CD14-positive monocyte (primary cell): Measurements from ENCODE around the gene INPP4B. TPM values are rescaled to one million over a fixed set of nuclear protein-coding genes. Genes with fewer than 3 reads are reported as not detected.

Experiments
- DNase-seq, 3 donors: peaks; one replicate each; pipeline ENCODE4 v3.0.0-alpha.2; 2011 to 2022
- H2AFZ ChIP-seq: 2 replicates; pipeline ENCODE4 v1.6.0; 2012; ENCODE audit warnings: mild to moderate bottlenecking, low read depth, low read length, inconsistent platforms; ENCODE audit not compliant: insufficient read depth, poor library complexity, severe bottlenecking
- H3K27ac ChIP-seq, 2 donors: 1 replicate in 1 of 2; 2 replicates in 1 of 2; pipeline ENCODE4 v1.5.1; 2012 to 2013; ENCODE audit warnings: low read length in 2 of 2, control low read depth in 1 of 2, inconsistent platforms in 1 of 2, low read depth in 1 of 2, mild to moderate bottlenecking in 1 of 2
- H3K27me3 ChIP-seq, 2 donors: one replicate each; pipeline versions ENCODE4 v1.6.0 to v1.6.1; 2011 to 2013; ENCODE audit warnings: low read length in 2 of 2; ENCODE audit not compliant: control insufficient read depth in 2 of 2, insufficient read depth in 2 of 2
- H3K36me3 ChIP-seq, 2 donors: replicated peaks in 1 of 2; 1 replicate in 1 of 2; 2 replicates in 1 of 2; pipeline versions ENCODE4 v1.5.1 to v1.6.1; 2012 to 2013; ENCODE audit warnings: low read length in 2 of 2, control low read depth in 1 of 2, inconsistent platforms in 1 of 2, mild to moderate bottlenecking in 1 of 2; ENCODE audit not compliant: insufficient read depth in 2 of 2, control insufficient read depth in 1 of 2
- H3K4me1 ChIP-seq, 2 donors: 1 replicate in 1 of 2; 2 replicates in 1 of 2; pipeline versions ENCODE4 v1.5.1 to v1.6.1; 2012 to 2013; ENCODE audit warnings: low read length in 2 of 2, control low read depth in 1 of 2, inconsistent platforms in 1 of 2, mild to moderate bottlenecking in 1 of 2, moderate library complexity in 1 of 2; ENCODE audit not compliant: insufficient read depth in 2 of 2, control insufficient read depth in 1 of 2
- H3K4me2 ChIP-seq: replicated peaks from 2 replicates; pipeline ENCODE3; 2012; ENCODE audit warnings: low read length, moderate library complexity, mild to moderate bottlenecking; ENCODE audit not compliant: poor library complexity, severe bottlenecking; ENCODE audit errors: extremely low read depth
- H3K4me3 ChIP-seq, 3 experiments: fragments of 200-600 bp in 1 of 3; sonication (generic) in 1 of 3; replicated peaks in 1 of 3; 1 replicate in 2 of 3; 2 replicates in 1 of 3; pipeline ENCODE4 v1.5.1; 2011 to 2013; ENCODE audit warnings: low read length in 3 of 3, mild to moderate bottlenecking in 3 of 3, control low read depth in 2 of 3, low read depth in 2 of 3, inconsistent platforms in 1 of 3, moderate library complexity in 1 of 3
- H3K79me2 ChIP-seq: 2 replicates; pipeline ENCODE4 v1.6.0; 2012; ENCODE audit warnings: mild to moderate bottlenecking, control low read depth, inconsistent platforms, low read length, moderate library complexity; ENCODE audit not compliant: insufficient read depth
- H3K9ac ChIP-seq: 2 replicates; pipeline ENCODE4 v1.6.0; 2017; ENCODE audit warnings: low read length, mild to moderate bottlenecking; ENCODE audit not compliant: insufficient read depth, poor library complexity, severe bottlenecking
- H3K9me3 ChIP-seq, 2 donors: replicated peaks in 1 of 2; 1 replicate in 1 of 2; 2 replicates in 1 of 2; pipeline versions ENCODE4 v1.5.1 to v1.6.1; 2012 to 2013; ENCODE audit warnings: low read length in 2 of 2, control low read depth in 1 of 2; ENCODE audit not compliant: control insufficient read depth in 1 of 2, insufficient read depth in 1 of 2
- H4K20me1 ChIP-seq: 2 replicates; pipeline ENCODE4 v1.6.0; 2012; ENCODE audit warnings: mild to moderate bottlenecking, low read length, control low read depth, moderate library complexity; ENCODE audit not compliant: insufficient read depth
- H3K27ac Mint-ChIP-seq, 7 donors: one replicate each; pipeline ENCODE4 v1.8.0; 2020; ENCODE audit warnings: mild to moderate bottlenecking in 7 of 7, mixed read lengths in 7 of 7, moderate library complexity in 6 of 7, inconsistent platforms in 2 of 7
- H3K27me3 Mint-ChIP-seq, 3 donors: one replicate each; pipeline ENCODE4 v1.8.0; 2021 to 2022; ENCODE audit warnings: low read depth in 3 of 3, mild to moderate bottlenecking in 3 of 3, mixed read lengths in 3 of 3, moderate library complexity in 3 of 3, inconsistent platforms in 1 of 3
- H3K36me3 Mint-ChIP-seq, 2 donors: one replicate each; pipeline ENCODE4 v1.8.0; 2020; ENCODE audit warnings: mixed read lengths in 2 of 2, inconsistent platforms in 1 of 2, mild to moderate bottlenecking in 1 of 2
- H3K4me1 Mint-ChIP-seq: one replicate; pipeline ENCODE4 v1.8.0; 2020; ENCODE audit warnings: mild to moderate bottlenecking, mixed read lengths
- H3K4me3 Mint-ChIP-seq, 2 donors: one replicate each; pipeline ENCODE4 v1.8.0; 2020; ENCODE audit warnings: mild to moderate bottlenecking in 2 of 2, mixed read lengths in 2 of 2, moderate library complexity in 1 of 2
- H3K9me3 Mint-ChIP-seq, 7 donors: one replicate each; pipeline ENCODE4 v1.8.0; 2020 to 2022; ENCODE audit warnings: mixed read lengths in 7 of 7, mild to moderate bottlenecking in 6 of 7, moderate library complexity in 6 of 7, inconsistent platforms in 2 of 7
- CTCF ChIP-seq: fragments of 200-600 bp; IDR thresholded peaks from one replicate; pipeline ENCODE4 v1.8.0; 2022; ENCODE audit warnings: antibody characterized with exemption, mild to moderate bottlenecking
- WGBS: methylation state at CpG from one replicate; pipeline ENCODE4 v1.1.5; 2013; ENCODE audit warnings: missing lambda C conversion rate; ENCODE audit not compliant: insufficient coverage; 5-methylcytosine and 5-hydroxymethylcytosine counted together
- intact Hi-C, 2 donors: fragments of 100-400 bp; cut with micrococcal nuclease; formaldehyde crosslinking; loops; one replicate each; pipeline versions ENCODE4 v1.15.0 to v1.15.1; 2023
- polyA plus RNA-seq, 3 donors: library from polyadenylated mRNA; depleted of rRNA in 1 of 3; unstranded in 2 of 3; stranded (reverse) in 1 of 3; fragments of 300-500 nt in 2 of 3; fragments of >200 nt in 1 of 3; fragmentation: Illumina TruSeq in 2 of 3; gene quantifications; 1 replicate in 2 of 3; 2 replicates in 1 of 3; pipeline ENCODE4 v1.2.3, GENCODE V29; 2012 to 2021

INPP4B gene
- polyA plus RNA-seq, 3 donors = 0.13 to 0.38 (median 0.22) TPM

GRCh38 chr4:142579443-142579842 is 266.7 kb downstream of the INPP4B start:
- Mint-ChIP-seq H3K36me3 (no peaks in the 10 kb centered on the region), H3K4me1 (no peaks in the 10 kb centered on the region), H3K4me3 (no peak overlapping the region), H3K27me3 (peaks cover 0 to 1% (median 0%) of the 10 kb centered on the region in 3 donors), H3K9me3 (peaks cover 0 to 4% (median 0%) of the 10 kb centered on the region in 7 donors), H3K27ac (no peak overlapping the region)
- Histone ChIP-seq H2AFZ (no peak overlapping the region), H3K4me2 (no peak overlapping the region), H3K27ac (no peak overlapping the region), H3K36me3 (no peaks in the 10 kb centered on the region), H3K79me2 (no peaks in the 10 kb centered on the region), H3K27me3 (no peaks in the 10 kb centered on the region), H4K20me1 (no peaks in the 10 kb centered on the region), H3K4me1 (no peaks in the 10 kb centered on the region), H3K9me3 (no peaks in the 10 kb centered on the region), H3K4me3 (no peak overlapping the region), H3K9ac (no peak overlapping the region)
- no peak for DNase-seq
- TF ChIP-seq CTCF = no peak
- no CpG with 5 or more reads among the region's 2 CpGs for WGBS
- intact Hi-C loops = no loop called here

GRCh38 chr4:142574306-142574705 is 271.8 kb downstream of the INPP4B start:
- Histone ChIP-seq H3K4me1 (no peaks in the 10 kb centered on the region), H3K27ac (no peak overlapping the region), H3K9me3 (no peaks in the 10 kb centered on the region), H4K20me1 (no peaks in the 10 kb centered on the region), H3K36me3 (no peaks in the 10 kb centered on the region), H3K9ac (no peak overlapping the region), H2AFZ (no peak overlapping the region), H3K79me2 (no peaks in the 10 kb centered on the region), H3K27me3 (no peaks in the 10 kb centered on the region), H3K4me2 (no peak overlapping the region), H3K4me3 (no peak overlapping the region)
- no peak for DNase-seq
- Mint-ChIP-seq H3K4me3 (no peak overlapping the region), H3K27me3 (no peaks in the 10 kb centered on the region), H3K4me1 (no peaks in the 10 kb centered on the region), H3K9me3 (peaks cover 0 to 6% (median 0%) of the 10 kb centered on the region in 7 donors), H3K36me3 (no peaks in the 10 kb centered on the region), H3K27ac (no peak overlapping the region)
- intact Hi-C loops = no loop called here
- 84% methylated on average over 3 of the region's 3 CpGs for WGBS
- TF ChIP-seq CTCF = no peak
